Measurements from ENCODE around the gene TMEM185B. TPM values are rescaled to one million over a fixed set of nuclear protein-coding genes. Genes with fewer than 3 reads are reported as not detected.
"Not testable (repeated sequence)": the region's sequence is repeated elsewhere in the genome, so short reads cannot be mapped to it uniquely, and the experiment has no call there.

The TMEM185B gene
- polyA plus RNA-seq, 1 of the 3 experiments (the other 2 are of a cell fraction), result 36.0 TPM

- POLR2A ChIA-PET, result no interaction called here
- H3K4me2 ChIP-seq, result no peak overlapping the region
- H3K9ac ChIP-seq, result no peak overlapping the region
- H2AFZ ChIP-seq (ENCODE audit: low read depth), result no peak overlapping the region
- H4K20me1 ChIP-seq (ENCODE audit: insufficient read depth), result no peaks in the 10 kb centered on the region
- H3K27ac ChIP-seq (ENCODE audit: low read depth in 2 of 2, low read length in 1 of 2), result no peak overlapping the region
- no peaks in the 10 kb centered on the region for H3K4me1 ChIP-seq (ENCODE audit: control insufficient read depth in 1 of 2, insufficient read depth in 2 of 2, low read depth in 1 of 2, low read length in 1 of 2)
- 63% methylated on average over 7 of the region's 10 CpGs for WGBS (ENCODE audit: low lambda C conversion rate)
- H3K4me3 ChIP-seq (ENCODE audit: low read depth in 2 of 2, low read length in 1 of 2), result no peak overlapping the region
- CTCF ChIA-PET, result interaction anchor here (1.6 to 2.1 kb wide), 2 partner anchors 14 to 29 kb away, joined by 3 to 7 read pairs; no protein-coding TSS in a partner anchor
- no peaks in the 10 kb centered on the region for H3K9me2 ChIP-seq
- H3K36me3 ChIP-seq (replicated peaks in 1 of 2; ENCODE audit: control insufficient read depth in 1 of 2, insufficient read depth in 2 of 2, low read length in 1 of 2), result no peaks in the 10 kb centered on the region
- H3K27me3 ChIP-seq (ENCODE audit: insufficient read depth), result no peaks in the 10 kb centered on the region
- H3K79me2 ChIP-seq (ENCODE audit: insufficient read depth), result no peaks in the 10 kb centered on the region
- TF ChIP-seq RCOR1 (IDR thresholded peaks at IDR 0.05; ENCODE audit: low read length), result no peak
- no peaks in the 10 kb centered on the region for H3K9me3 ChIP-seq
- no peaks in the 10 kb centered on the region for H3F3A ChIP-seq (replicated peaks; ENCODE audit: insufficient read depth)
- no peak for DNase-seq
Measured at GRCh38 chr2:120203251-120204021, 19.8 kb downstream of the TMEM185B start.

GRCh38 chr2:120199817-120200459, 23.3 kb downstream of the TMEM185B start:
- H4K20me1 ChIP-seq (ENCODE audit: insufficient read depth); DNase-seq; H3K27me3 ChIP-seq (ENCODE audit: insufficient read depth); H3K36me3 ChIP-seq (replicated peaks in 1 of 2; ENCODE audit: control insufficient read depth in 1 of 2, insufficient read depth in 2 of 2, low read length in 1 of 2); H3K4me3 ChIP-seq (ENCODE audit: low read depth in 2 of 2, low read length in 1 of 2); H3K9me3 ChIP-seq; H2AFZ ChIP-seq (ENCODE audit: low read depth); CTCF ChIA-PET; POLR2A ChIA-PET; H3K9ac ChIP-seq; H3K4me2 ChIP-seq; H3K9me2 ChIP-seq; H3K4me1 ChIP-seq (ENCODE audit: control insufficient read depth in 1 of 2, insufficient read depth in 2 of 2, low read depth in 1 of 2, low read length in 1 of 2); H3F3A ChIP-seq (replicated peaks; ENCODE audit: insufficient read depth); H3K79me2 ChIP-seq (ENCODE audit: insufficient read depth); H3K27ac ChIP-seq (ENCODE audit: low read depth in 2 of 2, low read length in 1 of 2): not testable (repeated sequence)
- WGBS (ENCODE audit: low lambda C conversion rate), result 81% methylated on average over 10 of the region's 10 CpGs

GRCh38 chr2:120195553-120195952, 27.6 kb downstream of the TMEM185B start:
- WGBS (ENCODE audit: low lambda C conversion rate), result 39% methylated on average over 1 of the region's 1 CpG
- TF ChIP-seq NFIC (IDR thresholded peaks at IDR 0.05; ENCODE audit: borderline replicate concordance) (no peak), MEF2A (IDR thresholded peaks at IDR 0.05; ENCODE audit: borderline replicate concordance, low read depth) (no peak), REST (IDR thresholded peaks at IDR 0.05; ENCODE audit: low read depth, low read length) (no peak), ELF1 (IDR thresholded peaks at IDR 0.05) (no peak), ZBTB33 (IDR thresholded peaks at IDR 0.05; ENCODE audit: borderline replicate concordance, low read depth) (no peak), GABPA (IDR thresholded peaks at IDR 0.05; ENCODE audit: low read depth) (no peak), FOSL2 (IDR thresholded peaks at IDR 0.05; ENCODE audit: borderline replicate concordance, low read depth) (no peak), IRF3 (IDR thresholded peaks at IDR 0.05; ENCODE audit: low read depth, low read length) (no peak), SMC3 (IDR thresholded peaks at IDR 0.05; ENCODE audit: low read depth, low read length) (no peak), RXRA (IDR thresholded peaks at IDR 0.05; ENCODE audit: borderline replicate concordance, low read depth) (no peak), RFX5 (IDR thresholded peaks at IDR 0.05; ENCODE audit: low read length) (no peak), MXI1 (IDR thresholded peaks at IDR 0.05; ENCODE audit: low read depth, low read length) (no peak), NRF1 (IDR thresholded peaks at IDR 0.05; ENCODE audit: low read depth, low read length) (no peak)

More at GRCh38 chr2:120195553-120195952, 27.6 kb downstream of the TMEM185B start:
- no peaks in the 10 kb centered on the region for H3K4me1 ChIP-seq (ENCODE audit: control insufficient read depth in 1 of 2, insufficient read depth in 2 of 2, low read depth in 1 of 2, low read length in 1 of 2)
- H3K4me3 ChIP-seq (ENCODE audit: low read depth in 2 of 2, low read length in 1 of 2), result no peak overlapping the region
- no peak for DNase-seq
- H3K4me2 ChIP-seq, result no peak overlapping the region
- H3K79me2 ChIP-seq (ENCODE audit: insufficient read depth), result no peaks in the 10 kb centered on the region
- no peak overlapping the region for H2AFZ ChIP-seq (ENCODE audit: low read depth)
- no peaks in the 10 kb centered on the region for H3K36me3 ChIP-seq (replicated peaks in 1 of 2; ENCODE audit: control insufficient read depth in 1 of 2, insufficient read depth in 2 of 2, low read length in 1 of 2)
- H3K27me3 ChIP-seq (ENCODE audit: insufficient read depth), result no peaks in the 10 kb centered on the region
- H4K20me1 ChIP-seq (ENCODE audit: insufficient read depth), result no peaks in the 10 kb centered on the region
- no peak overlapping the region for H3K9ac ChIP-seq
- ChIA-PET POLR2A (no interaction called here), CTCF (interaction anchor here (1.4 kb wide), 1 partner anchor 20 kb away, joined by 5 read pairs; no protein-coding TSS in a partner anchor)
- H3K9me3 ChIP-seq, result no peaks in the 10 kb centered on the region
- H3F3A ChIP-seq (replicated peaks; ENCODE audit: insufficient read depth), result no peaks in the 10 kb centered on the region
- no peaks in the 10 kb centered on the region for H3K9me2 ChIP-seq
- no peak overlapping the region for H3K27ac ChIP-seq (ENCODE audit: low read depth in 2 of 2, low read length in 1 of 2)
